ENCODE data around the gene ZNF574.

Gene ZNF574

GRCh38 chr19:42057846-42058245, 18.1 kb upstream of the ZNF574 start:
- no peak for DNase-seq

DNA sequence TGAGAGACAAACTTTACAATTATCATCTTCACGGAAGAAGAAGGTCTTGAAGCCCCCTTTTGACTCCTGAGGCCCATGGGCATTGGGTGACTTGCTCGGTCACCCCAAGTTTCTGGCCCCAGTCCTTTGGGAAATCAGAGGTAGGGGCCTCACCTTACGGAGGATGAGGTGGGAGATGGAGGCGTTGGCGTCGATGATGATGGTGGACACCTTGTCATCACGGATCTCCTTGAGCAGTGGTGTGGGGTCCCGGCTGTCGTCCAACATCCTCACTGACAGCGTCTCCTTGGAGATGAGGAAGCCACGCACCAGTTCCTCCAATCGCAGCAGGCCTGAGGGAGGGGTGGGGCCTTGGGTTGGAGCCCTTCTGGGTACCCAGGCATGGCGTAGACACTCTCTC, 16.8 kb upstream of the ZNF574 start:
- no peak for DNase-seq

DNA sequence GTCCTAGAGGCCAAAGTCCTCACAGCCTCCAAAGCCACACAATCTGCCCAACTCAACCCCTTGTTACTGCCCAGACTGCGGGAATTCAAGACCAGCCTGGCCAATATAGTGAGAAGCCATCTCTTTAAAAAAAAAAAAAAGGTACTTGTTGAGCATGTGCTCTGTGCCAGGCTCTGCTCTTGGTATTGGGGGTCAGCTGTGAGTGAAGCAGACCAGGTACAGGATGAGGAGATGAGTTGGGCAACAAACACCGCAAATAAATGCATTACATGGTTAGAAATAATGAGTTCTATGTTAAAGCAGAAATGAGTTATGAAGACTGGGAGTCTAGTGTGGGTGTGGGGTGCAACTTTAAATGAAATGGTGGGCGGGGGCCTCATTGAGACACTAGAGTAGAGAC, 15.8 kb upstream of the ZNF574 start:
- no peak for DNase-seq

DNA sequence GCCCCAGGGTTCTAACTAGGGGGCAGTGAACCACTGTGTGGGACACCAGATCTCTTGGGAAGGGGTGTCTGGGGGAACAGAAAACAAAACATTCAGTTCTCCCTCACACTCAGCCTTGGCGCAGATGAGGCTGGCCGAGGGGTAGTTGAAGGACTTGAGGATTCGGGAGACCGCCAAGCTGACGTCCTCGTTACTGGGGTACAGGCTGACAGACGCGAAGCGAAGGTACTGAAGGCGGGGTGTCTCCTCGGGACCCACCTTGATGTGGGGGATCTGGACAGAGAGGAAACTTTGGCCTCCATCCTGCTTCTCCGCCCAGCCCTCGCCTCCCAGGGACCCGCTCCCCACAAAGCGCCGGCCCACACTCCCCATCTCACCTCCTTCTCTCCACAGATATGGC, 13.6 kb upstream of the ZNF574 start:
- DNase-seq = no peak

DNA sequence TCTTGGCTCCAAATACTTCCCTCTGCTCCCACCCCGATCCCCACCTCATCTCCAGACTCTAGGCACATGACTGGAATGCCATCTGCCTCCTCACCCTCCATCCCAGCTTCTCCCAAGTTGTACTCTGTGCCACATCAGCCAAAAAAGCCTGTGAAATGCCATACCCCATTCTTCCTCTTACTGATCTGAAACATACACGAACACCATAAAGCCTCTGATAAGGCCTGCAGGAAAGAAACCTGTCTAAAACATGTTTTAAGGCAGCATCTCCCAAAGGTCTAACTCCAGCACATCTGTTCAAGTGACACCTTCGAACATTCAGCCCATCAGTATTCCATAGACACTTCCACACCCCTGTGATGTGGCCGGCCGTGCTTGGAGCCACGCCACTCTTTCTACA, 11.5 kb upstream of the ZNF574 start:
- no peak for DNase-seq

DNA sequence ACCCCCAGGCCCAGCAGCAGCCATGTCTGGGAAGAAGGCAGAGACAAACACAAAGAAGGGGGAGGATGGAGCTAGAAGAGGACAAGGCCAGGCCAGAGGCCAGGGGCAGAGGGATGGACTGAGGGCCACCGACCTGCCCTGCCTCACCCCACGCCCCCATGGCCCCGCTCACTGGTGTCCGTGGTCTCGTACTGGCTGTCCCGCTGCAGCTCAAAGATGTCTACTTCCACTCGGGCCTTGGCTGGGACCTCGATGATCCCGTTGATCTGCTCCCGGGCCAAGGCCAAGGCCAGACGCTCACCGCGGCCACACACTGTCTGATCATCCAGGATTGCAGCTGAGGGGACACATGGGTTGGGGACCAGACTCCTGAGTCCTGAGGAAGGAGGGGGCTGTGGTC, 10.9 kb upstream of the ZNF574 start:
- DNase-seq = no peak

- no peak for DNase-seq
Measured at GRCh38 chr19:42065511-42065910, 10.5 kb upstream of the ZNF574 start.

DNA sequence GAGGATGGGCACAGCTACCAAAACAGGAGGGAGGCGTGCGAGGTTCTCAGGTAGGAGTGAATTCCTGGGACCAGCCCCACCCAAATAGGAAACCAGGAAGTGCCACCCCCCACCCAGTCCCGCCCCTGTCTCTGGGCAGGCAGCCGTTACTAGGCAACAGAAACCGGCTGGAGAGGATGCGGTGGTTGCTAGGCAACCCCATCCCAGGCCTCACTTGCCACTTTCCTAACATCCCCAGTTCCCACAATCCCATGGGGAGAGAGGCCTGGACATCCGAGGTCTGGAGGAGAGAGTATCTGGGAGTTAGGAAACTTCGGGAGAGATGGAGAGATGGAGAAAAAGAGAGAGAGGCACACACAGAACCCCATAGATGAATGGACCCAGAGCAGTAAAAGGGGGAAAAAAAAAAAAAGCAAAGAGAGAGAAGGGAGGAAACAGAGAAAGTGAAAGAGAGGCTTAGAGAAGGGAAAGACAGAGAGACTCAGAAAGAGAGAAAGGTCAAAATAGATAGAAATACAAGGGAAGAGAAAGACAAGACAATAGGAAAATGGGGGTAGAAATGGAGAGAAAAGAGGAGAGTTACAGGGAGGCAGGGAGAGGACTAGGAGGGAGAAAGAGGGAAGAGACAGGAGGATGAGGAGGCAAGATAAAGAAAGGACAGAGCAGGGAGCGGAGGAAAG, 9.8 kb upstream of the ZNF574 start:
- no peak for DNase-seq

DNA sequence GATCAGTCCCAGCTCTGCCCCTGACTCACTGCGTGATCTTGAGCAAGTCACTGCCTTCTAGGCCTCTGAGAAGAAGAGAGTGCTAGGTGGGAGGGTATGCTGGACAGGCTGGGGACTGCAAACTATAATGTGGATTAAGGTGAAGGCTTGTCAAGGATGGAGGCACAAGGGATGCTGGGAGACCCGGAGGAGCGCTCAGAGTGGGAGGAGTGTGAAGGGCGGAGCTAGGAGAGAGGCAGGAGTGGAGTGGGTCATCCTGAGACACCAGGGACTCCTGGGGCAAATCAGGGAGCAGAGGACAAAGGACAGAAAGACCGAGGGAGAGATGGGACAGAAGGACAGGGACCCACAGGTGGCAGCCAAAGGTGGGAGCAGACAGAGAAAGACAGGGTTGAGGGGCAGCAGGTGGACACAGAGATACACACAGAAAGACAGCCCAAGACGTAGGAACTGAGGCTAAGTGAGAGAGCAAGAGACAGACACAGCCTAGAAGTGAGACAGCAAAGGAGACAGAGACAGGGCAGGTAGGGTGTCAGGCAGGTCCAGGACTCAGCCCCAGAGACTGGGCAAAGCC, 8.6 kb upstream of the ZNF574 start:
- DNase-seq = no peak

DNA sequence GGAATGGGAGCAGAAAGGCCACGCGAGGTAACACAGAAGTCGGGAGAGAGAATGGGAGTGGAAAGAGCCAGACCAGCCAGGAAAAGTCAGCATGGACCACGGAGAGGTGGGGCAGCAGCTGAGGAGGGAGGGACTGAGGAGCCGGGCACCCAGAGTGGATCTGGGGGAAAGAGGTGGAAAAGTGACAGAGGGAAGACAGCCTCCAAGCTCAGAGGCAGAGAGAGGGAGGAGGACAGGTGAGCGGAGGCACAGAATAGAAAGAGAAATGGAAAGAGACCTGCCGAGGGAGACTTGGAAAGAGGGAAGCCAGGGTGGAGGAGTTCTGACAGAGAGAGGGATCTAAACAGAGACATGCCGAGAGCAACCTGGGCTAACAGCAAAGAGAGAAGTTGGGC, 7.6 kb upstream of the ZNF574 start:
- no peak for DNase-seq

- no peak for DNase-seq
Measured at GRCh38 chr19:42068756-42069571, 7.0 kb upstream of the ZNF574 start.

DNA sequence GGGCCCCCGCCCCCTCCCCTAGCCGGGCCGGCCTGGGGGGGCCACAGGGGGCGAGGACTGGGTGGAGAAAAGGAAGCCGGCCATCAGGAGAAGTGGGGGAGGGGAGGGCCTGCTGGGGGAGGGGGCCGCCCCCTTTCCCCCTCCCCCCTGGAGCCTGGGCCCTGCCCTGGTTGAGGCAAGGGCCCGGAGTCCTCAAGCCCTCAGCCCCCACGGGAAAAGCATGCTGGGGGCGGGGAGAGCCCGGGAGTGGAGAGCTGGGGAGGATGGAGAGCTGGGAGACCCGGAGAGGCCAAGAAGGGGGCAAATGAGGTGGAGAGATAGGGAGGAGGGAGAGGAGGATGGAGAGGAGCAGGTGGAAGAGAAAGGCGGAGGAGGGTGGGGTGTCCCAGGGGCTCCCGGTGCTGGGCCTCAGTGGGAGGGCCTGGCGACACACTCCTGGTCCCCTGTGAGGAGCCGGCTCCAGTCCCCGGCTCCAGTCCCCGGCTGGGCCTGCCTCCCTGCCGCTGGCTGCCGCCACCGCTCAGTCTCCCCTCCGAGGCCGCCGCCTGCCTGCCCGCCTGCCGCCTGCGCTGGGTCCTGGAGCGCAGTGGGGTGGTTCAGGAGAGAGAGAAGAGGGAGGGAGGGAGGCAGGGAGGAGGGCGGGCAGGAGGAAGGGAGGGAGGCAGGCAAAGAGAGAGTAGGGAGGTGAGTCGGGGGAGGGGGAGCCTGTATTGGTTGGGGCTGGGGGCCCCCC, 6.2 kb upstream of the ZNF574 start, which contains the start of gene GRIK5:
Gene GRIK5, minus strand, starts transcription at position 588 of the 733 bp plus-strand sequence. CDS start 4,436 bp downstream, outside the sequence.
- DNase-seq = no peak

DNA sequence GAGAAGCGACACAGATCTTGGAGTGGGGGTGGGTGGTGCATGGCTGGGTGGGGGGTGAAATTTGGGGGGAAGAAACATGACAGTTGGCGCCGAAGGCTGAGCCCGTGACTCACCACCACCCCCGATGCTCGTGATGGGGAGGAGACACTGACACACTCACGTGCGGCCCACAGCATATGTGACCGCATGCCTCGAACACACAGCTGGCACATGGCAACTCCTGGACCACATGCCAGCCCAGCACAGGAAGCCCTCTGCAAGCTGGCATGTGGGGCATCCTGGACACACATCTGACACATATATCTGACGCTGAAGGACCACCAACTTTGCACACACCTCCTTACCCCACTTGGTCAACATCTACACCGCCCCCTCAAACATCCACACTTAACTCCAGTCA, 4.7 kb upstream of the ZNF574 start:
- DNase-seq = no peak

DNA sequence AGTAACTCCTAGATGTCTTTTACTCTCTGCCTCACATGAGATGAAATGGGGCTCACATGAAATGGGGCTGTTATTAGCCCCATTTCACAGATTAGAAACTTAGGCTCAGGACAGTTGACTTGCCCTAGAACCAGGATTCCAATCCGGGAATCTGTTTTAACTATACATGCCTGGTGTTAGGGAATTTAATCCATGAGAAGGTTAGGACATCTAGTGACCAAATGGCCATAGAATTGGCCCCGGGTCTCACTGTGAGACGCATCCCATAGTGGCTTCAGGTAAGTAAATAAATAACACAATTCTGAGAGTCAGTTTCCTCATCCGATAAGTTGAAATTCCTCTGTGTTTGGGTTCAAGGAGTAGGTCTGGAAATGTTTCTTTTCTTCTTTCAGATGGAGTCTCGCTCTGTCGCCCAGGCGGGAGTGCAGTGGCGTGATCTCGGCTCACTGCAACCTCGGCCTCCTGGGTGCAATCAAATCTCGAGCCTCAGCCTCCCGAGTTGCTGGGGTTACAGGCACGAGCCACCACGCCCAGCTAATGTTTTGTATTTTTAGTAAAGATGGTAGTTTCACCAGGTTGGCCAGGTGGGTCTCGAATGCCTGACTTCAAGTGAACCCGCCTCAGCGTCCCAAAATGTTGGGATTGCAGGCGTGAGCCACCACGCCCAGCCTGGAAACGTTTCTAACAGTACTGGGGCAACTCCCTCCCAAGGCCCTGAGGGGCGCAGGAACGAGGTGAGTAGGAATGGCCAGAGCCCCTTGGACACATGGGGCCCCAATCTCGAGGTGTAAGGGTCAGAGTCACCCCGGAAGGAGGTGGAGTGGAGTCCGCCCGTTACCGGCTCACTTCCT, 1.2 kb upstream of the ZNF574 start:
- DNase-seq = no peak

DNA sequence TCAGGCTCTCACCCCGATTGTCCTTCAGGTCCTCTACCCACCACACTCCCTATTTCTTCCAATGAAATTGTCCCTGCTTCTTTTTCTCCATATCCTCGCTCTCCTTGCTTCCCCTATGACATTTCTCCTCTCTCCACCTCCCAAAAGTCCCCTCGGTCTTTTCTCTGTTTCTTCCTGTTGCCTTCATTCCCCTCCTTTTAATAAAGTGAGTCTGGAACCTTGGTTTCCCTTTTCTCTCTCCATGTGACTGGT, 676 bp upstream of the ZNF574 start:
- no peak for DNase-seq

- DNase-seq = no peak
Measured at GRCh38 chr19:42076380-42076944, 496 bp downstream of the ZNF574 start.

DNA sequence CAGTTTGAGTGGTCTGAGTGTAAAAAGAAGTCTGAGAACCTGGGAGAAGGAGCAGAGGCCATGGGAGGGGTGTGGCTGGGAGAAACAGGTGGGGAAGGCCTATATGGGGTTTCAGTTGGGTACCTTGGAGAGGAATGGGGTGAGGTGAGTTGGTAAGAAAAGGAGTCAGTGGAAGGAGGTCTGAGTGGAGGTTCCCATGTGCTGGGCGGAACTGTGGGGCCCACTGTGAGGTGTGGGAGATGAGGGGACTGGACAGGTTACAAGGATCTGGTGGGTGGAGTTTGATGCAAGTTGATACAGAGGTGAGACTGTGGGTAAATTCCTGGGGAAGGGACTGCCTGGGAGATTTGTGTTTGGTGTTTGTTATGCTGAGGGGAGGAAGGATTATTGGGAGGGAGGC, 2.1 kb downstream of the ZNF574 start:
- DNase-seq = no peak

DNA sequence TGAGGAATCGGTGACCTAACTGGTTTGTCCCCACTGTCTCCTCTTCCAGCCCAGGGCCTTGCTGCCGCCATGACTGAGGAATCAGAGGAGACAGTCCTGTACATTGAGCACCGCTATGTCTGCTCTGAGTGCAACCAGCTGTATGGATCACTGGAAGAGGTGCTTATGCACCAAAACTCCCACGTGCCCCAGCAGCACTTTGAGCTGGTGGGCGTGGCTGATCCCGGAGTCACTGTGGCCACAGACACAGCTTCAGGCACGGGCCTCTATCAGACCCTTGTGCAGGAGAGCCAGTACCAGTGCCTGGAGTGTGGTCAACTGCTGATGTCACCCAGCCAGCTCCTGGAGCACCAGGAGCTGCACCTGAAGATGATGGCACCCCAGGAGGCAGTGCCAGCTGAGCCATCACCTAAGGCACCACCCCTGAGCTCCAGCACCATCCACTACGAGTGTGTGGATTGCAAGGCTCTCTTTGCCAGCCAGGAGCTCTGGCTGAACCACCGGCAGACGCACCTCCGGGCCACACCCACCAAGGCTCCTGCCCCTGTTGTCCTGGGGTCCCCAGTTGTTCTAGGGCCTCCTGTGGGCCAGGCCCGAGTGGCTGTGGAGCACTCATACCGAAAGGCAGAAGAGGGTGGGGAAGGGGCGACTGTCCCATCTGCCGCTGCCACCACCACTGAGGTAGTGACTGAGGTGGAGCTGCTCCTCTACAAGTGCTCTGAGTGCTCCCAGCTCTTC, 2.7 kb downstream of the ZNF574 start:
- DNase-seq = no peak

DNA sequence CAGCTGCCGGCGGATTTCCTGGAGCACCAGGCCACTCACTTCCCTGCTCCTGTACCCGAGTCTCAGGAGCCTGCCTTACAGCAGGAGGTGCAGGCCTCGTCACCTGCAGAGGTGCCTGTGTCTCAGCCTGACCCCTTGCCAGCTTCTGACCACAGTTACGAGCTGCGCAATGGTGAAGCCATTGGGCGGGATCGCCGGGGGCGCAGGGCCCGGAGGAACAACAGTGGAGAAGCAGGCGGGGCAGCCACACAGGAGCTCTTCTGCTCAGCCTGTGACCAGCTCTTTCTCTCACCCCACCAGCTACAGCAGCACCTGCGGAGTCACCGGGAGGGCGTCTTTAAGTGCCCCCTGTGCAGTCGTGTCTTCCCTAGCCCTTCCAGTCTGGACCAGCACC, 3.3 kb downstream of the ZNF574 start:
- no peak for DNase-seq

GRCh38 chr19:42079886-42080763, 4.2 kb downstream of the ZNF574 start:
- DNase-seq = no peak
